Measurements from ENCODE around the gene GFAP.

GFAP gene

GRCh38 chr17:44894642-44895041, 20.7 kb downstream of the GFAP start:
- FAIRE-seq: no peak

DNA sequence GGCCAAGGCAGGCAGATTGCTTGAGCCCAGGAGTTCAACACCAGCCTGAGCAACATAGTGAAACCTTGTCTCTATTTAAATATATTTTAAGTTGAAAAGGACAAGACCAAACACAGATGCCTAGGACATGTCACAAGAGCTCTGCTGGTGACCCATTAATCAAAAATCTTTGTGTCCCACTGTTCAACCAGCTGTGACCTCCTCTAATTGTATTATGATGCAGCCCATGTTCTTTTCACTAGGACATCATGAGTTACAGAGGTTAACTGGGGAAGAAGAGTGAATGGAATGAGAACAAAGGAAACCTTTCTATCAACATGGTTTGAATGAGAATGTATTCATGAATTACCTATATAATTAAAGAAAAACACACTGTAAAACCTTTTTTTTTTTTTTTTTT, 23.1 kb downstream of the GFAP start:
- no peak for FAIRE-seq

GRCh38 chr17:44889003-44889402, 26.3 kb downstream of the GFAP start:
- no peak for FAIRE-seq

DNA sequence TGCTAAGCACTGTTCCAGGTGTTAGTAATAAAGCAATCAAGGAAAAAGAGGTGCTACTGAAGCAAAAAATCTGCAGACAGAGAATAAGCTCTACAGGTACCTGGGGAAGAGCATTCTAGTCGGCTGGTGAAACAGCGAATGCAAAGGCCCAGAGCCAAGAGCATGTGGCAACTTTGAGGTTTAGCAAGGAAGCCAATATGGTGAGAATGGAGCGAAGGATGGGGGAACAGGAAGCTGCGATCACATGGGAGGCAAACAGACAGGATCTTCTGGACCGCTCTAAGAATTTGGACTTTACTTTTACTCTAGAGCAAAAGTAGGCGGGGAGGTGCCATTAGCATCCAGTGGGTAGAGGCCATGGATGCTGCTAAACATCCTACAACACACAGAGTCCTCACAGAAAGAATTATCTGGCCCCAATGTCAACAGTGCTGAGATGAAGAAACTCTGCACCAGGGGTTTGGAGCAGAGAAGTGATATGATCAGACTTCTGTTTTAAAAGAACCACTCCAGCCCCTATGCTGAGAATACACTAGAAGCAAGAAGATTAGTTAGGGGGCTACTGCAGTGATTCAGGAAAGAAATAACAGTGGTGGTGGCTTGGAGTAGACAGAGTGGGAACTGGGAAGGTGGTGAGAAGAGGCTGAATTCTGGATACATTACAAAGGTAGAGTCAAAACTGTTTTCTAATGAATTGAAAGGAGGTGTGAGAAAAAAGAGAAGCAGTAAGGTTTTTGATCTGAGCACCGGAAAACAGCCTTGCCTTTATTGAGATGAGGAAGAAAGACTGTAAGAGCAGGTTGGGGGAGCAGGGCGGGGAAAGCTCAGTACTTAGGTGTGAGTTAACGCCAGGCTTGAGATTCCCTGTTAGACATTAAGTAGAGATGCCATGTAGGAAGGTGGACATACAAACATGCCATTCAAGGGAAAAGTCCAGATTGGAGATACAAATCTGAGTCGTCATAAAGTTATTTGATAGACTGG, 27.0 kb downstream of the GFAP start:
- FAIRE-seq: no peak

- no peak for FAIRE-seq
These were observed 28.3 kb downstream of the GFAP start for GRCh38 chr17:44887016-44887415.

DNA sequence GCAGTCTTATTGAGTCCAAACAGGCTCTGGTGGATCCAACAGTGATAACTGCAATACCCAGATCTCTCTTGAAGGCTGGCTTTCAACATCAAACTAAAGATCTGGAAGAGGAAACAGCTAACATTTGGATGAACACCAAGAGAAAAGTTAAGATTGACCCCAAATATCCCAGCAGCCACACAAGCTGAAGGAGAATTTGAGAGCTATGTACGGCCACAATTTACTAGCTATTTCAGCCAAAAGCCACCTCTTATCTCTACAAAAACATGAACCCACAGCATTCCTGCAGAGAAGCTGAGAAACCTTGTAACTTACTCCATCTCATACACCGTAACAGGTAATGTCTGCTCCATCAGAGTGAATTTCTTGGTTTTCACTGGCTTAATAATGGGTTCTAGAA, 30.4 kb downstream of the GFAP start:
- no peak for FAIRE-seq

DNA sequence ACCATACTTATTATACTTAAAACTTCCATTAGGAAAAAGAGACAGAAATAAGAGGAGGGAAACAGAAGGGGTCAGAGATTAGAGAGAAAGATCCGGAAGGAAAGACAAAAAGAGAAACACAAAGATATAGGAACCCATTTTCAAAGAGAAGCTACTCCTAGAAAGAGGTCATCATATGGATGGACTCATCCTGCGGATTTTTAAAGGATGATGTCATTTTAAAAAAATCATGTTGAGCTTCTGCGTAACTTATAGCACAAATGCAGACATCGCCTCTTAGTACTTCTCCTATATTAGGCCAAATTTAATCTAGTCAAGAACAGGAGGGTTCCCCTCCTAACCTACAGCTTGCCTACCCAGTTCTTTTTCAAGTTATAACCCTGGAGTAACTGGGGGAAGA, 34.2 kb downstream of the GFAP start:
- FAIRE-seq: no peak

DNA sequence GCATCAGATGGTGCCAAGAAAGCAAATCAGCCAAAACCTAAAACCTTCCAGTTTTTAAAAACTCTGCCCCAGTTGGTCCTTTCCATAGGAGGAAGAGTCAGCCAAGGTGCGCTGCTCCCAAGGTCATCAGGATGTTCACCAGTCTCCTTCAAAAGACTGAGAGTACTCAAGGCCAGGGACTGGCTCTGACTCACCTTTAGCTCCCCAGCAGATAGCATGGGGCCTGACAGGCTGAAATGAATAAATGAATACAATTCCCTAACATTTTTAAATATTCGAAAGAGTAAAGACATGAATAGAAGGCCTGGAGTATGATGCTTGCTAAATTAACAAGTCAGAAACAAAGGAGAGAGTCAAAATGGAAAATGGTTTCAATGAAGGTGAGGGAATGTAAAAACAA, 35.2 kb downstream of the GFAP start:
- FAIRE-seq: no peak

DNA sequence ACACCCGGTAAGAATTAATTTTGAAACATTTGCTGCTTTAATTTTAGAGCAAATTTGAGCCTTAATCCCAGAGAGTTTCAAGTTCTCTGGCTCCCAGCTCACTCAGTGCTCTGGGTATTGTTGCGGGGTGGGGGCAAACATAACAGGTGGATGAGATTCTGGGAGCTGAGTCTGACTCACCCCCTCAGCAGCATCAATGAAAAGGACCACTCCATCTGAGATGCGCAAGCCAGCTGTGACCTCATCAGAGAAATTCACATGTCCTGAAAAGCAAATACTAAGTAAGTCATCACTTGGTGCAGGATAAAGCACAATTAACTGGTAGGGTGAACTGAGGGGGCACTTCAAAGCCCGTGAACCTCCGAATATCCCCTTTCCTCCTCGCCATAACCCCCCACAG, 35.9 kb downstream of the GFAP start:
- FAIRE-seq: no peak

- FAIRE-seq: no peak
These were observed 36.6 kb downstream of the GFAP start for GRCh38 chr17:44878627-44879221.

DNA sequence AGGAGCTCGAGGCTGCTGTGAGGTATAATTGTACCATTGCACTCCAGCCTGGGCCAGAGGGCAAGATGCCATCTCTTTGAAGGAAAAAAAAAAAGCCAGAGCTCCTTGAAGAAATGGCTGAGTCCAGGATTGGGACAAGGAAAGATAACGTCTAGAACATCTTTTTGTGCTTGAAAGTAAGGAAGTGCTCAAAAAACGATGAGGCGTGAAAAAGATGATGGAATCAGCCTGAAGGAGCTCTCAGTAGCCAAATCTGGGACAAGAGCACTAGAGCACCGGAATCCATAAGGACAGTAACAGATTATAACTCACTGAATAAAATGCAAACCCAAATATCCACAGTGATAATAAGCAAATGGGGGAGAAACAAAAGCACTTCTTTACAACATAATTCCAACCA, 38.2 kb downstream of the GFAP start:
- FAIRE-seq: no peak

DNA sequence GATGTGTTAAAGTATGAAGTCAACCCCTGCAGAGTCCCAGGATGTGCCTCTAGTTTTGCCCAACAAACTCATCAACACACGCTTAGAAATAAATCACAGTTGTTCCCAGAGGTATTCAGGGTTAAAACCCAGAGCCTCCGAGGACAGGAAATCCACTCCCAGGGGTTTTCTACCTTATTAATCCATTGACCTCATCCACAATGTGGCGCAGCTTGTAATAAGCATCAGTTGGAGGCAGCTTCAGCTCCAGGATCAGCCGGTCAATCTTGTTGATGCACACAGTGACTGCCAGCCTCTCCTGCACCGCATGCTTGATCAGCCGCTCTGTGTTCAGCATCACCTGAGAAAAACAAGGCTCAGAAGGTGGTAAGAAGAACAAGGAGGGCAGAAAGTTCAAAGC, 39.5 kb downstream of the GFAP start:
- no peak for FAIRE-seq

DNA sequence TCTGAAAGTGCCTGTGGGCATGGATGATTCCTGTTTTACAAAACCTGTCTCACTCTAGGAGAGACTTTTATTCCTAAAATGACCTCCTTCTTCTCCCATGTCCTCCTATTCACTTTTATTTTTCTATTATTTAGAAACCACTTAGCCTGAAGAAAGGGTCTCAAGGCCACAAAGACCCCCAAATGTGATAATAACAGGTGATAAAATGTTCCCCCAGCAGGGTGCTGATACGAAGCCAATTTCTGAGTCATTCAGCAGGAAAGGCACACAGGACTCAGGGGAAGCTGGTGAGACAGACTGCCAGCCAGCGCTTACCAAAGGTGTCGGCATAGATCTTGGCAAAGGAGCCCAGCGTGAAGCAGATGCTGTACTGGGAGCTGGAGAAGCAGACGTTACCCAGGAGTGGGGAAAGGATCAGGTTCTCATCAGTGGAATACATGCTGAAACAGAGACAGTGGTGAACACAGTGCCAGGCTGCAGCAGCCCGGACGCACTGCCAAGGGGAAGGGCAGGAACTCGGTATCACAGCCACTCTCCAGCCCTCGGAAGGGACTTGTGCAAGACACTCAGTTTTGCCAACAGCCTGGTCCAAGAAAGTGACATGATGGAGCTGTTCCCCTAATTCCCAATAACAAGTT, 43.0 kb downstream of the GFAP start:
- no peak for FAIRE-seq

- FAIRE-seq: no peak
These were observed 43.7 kb downstream of the GFAP start for GRCh38 chr17:44871556-44871955.

DNA sequence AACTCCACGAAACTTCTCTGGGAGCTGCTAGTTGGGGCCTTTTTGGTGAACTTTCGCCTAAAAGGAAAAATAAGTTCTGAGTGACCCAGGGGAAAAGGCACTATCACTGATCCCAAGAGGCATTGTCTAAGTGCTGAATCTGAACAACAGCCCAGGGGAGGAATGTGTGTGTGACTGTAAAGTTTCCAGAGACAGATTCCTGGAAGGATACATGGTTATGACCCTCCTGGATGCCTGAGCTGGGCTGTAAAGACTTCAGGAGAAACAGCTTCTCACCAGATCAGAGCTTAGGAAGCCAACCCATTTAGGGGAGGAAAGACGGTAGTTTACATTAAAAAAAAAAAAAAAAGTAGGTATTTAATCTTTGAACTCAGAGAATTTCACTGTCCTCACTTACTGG, 47.5 kb downstream of the GFAP start:
- no peak for FAIRE-seq

GRCh38 chr17:44865931-44866330, 49.4 kb downstream of the GFAP start:
- no peak for FAIRE-seq

- no peak for FAIRE-seq
These were observed 50.1 kb downstream of the GFAP start for GRCh38 chr17:44865231-44865660.

GRCh38 chr17:44864831-44865230, 50.5 kb downstream of the GFAP start:
- FAIRE-seq: no peak

DNA sequence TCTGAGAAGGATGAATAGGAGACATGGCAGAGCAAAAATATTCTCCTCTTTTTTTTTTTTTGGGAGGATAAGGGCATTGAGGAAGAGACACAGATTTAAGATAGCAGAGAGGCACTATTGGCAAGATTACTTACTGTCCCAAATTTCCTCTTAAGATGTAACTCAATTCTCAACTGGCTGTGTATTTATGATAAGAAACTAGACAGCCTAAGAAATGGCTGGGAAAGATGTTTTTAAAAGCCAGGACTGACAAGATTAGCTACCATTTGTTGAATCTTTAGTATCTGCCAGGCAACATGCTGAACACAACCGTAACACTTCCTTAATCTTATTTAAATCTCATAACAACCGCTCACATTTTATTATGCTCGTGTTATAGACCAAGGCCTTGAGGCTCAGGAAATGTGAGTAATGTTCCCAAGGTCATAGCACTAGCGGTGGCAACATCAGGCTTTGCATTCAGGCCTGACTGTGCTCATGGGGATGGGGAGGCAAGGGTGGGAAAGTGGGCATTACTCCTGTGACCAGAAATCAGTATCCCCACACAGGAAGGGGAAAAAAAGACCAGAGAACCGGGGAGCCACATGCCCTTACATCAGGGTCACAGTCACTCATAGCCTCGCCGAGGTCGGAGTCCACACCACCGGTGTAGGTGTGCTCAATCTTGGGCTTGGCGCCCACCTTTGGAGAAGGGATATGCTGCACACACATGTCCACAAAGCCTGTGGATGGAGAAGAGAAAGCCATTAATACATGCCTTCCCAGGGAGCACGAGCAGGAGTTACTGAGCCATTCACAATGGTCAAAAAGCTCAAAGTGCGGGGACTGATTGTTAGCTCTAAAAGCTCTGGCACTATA, 52.0 kb downstream of the GFAP start:
- FAIRE-seq: no peak

- FAIRE-seq: no peak
These were observed 52.9 kb downstream of the GFAP start for GRCh38 chr17:44862278-44862914.

DNA sequence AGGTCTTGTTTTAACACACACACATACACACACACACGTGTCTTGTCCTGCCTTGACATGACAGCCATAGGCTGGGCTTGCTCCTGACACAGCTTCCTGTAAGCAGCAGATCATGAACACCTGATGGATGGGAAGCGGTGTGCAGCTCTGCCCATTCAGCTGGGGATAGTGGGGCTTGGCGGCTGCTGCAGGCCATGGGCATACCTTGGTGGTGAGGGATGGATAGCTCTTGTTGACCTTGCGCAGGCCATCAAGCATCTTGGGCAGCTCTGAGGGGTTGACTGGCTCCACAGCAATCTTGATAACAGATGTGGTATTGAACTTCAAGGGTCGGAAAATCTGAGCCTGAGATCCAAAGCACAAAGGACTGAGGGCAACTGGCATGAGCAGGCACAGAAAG, 55.6 kb downstream of the GFAP start:
- FAIRE-seq: no peak

- FAIRE-seq: no peak
These were observed 61.1 kb downstream of the GFAP start for GRCh38 chr17:44854192-44854591.
